OCI-LY1 (cell line): ENCODE results near the gene CKAP2L.

Experiments
- EZH2 ChIP-seq: fragments of 200-600 bp; sonication (generic), shearing (Covaris generic); IDR thresholded peaks from 2 replicates; pipeline ENCODE4 v1.8.0; 2017; ENCODE audit warnings: borderline replicate concordance, mixed run types, mild to moderate bottlenecking, antibody characterized with exemption, low read length, moderate library complexity, mixed read lengths
- TF ChIP-seq, protein P1 (sequence below): fragments of 200-600 bp; sonication (generic), shearing (Covaris generic); IDR thresholded peaks from 2 replicates; pipeline ENCODE4 v1.5.1; 2017; ENCODE audit warnings: mild to moderate bottlenecking, antibody characterized with exemption, low read length, moderate library complexity, mixed read lengths

DNA sequence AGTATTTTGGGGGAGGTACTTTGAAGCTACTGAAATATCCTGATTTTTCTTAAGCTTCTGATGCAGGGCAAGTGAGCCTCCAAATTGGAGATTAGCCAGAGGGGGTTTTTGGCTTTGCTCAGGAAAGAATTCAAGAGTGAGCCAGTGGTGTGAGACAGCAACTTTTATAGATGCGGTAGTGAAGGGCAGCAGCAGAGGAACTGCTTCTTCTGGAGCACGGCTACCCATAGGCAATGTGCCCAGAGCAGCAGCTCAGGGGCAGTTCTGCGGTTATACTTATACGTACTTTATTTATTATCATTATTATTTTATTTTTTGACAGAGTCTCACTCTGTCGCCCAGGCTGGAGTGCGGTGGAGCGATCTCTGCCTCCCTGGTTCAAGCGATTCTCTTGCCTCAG, 63.4 kb downstream of the CKAP2L start:
- TF ChIP-seq, protein P1, sequence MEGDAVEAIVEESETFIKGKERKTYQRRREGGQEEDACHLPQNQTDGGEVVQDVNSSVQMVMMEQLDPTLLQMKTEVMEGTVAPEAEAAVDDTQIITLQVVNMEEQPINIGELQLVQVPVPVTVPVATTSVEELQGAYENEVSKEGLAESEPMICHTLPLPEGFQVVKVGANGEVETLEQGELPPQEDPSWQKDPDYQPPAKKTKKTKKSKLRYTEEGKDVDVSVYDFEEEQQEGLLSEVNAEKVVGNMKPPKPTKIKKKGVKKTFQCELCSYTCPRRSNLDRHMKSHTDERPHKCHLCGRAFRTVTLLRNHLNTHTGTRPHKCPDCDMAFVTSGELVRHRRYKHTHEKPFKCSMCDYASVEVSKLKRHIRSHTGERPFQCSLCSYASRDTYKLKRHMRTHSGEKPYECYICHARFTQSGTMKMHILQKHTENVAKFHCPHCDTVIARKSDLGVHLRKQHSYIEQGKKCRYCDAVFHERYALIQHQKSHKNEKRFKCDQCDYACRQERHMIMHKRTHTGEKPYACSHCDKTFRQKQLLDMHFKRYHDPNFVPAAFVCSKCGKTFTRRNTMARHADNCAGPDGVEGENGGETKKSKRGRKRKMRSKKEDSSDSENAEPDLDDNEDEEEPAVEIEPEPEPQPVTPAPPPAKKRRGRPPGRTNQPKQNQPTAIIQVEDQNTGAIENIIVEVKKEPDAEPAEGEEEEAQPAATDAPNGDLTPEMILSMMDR, result no peak
- no peak for TF ChIP-seq EZH2
